Measurements from ENCODE around the gene NCKAP5L.

The NCKAP5L gene

GRCh38 chr12:49875115-49875720, 47.0 kb upstream of the NCKAP5L start:
- Histone ChIP-seq H3K4me1 (ENCODE audit: control insufficient read depth, low read length) (no peaks in the 10 kb centered on the region), H4K20me1 (ENCODE audit: control insufficient read depth, insufficient read depth, low read depth, low read length) (no peaks in the 10 kb centered on the region)

DNA sequence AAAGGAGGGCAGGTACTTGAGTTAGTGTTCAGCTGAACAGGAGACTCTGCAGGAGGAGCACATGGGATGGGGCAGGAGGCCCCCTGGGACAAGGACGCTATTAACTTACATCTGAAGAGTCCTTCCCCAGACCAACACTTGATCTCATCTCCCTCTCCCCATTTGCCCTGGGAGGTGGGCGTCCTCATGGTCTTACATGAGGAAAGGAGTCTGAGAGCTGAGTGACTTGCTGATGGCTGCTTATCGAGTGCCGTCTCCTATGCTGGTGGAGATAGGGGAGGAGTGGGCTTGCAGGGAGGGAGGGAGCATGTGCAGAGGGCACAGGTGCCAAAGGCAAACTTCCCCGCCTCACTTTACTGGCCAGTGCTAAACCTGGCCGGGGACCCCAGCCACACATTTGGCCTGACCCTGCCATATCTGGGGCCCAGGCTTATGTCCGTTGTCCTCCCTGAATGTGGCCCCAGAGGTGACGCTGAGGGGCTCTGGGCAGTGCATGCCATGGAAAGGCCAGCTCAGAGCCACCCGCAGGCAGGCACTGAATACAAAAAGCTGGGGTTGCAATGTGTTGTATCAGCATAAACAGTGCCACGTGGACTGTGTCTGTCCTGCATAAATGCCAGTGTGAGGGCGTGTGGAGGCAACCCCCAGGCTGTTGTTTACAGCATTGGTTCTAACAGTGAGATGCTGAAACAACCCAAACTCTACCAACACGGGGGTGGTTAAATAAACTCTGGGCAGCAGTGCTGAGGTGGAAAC, 46.1 kb upstream of the NCKAP5L start:
- Histone ChIP-seq H3K27ac (ENCODE audit: low read depth, low read length) (no peak overlapping the region), H4K20me1 (ENCODE audit: control insufficient read depth, insufficient read depth, low read depth, low read length) (no peaks in the 10 kb centered on the region), H3F3A (ENCODE audit: control insufficient read depth, insufficient read depth) (0 out of 2 replicates have a peak, but pooled peaks cover 3% of the 10 kb centered on the region), H3K9me3 (ENCODE audit: control insufficient read depth, insufficient read depth, low read length) (no peaks in the 10 kb centered on the region; the same call in 1 of the 2 replicates), H3K27me3 (ENCODE audit: control insufficient read depth, low read length) (no peaks in the 10 kb centered on the region), H3K4me2 (ENCODE audit: low read length) (no peak overlapping the region), H3K9me2 (replicated peaks; ENCODE audit: control insufficient read depth, low read length) (no peaks in the 10 kb centered on the region), H3K36me3 (ENCODE audit: control insufficient read depth, low read length) (no peaks in the 10 kb centered on the region), H3K4me3 (ENCODE audit: low read length) (no peak overlapping the region), H3K4me1 (ENCODE audit: control insufficient read depth, low read length) (no peaks in the 10 kb centered on the region), H3K79me2 (ENCODE audit: control insufficient read depth, low read length) (no peaks in the 10 kb centered on the region)
- TF ChIP-seq, protein P1, sequence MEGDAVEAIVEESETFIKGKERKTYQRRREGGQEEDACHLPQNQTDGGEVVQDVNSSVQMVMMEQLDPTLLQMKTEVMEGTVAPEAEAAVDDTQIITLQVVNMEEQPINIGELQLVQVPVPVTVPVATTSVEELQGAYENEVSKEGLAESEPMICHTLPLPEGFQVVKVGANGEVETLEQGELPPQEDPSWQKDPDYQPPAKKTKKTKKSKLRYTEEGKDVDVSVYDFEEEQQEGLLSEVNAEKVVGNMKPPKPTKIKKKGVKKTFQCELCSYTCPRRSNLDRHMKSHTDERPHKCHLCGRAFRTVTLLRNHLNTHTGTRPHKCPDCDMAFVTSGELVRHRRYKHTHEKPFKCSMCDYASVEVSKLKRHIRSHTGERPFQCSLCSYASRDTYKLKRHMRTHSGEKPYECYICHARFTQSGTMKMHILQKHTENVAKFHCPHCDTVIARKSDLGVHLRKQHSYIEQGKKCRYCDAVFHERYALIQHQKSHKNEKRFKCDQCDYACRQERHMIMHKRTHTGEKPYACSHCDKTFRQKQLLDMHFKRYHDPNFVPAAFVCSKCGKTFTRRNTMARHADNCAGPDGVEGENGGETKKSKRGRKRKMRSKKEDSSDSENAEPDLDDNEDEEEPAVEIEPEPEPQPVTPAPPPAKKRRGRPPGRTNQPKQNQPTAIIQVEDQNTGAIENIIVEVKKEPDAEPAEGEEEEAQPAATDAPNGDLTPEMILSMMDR (IDR thresholded peaks at IDR 0.05; ENCODE audit: low read depth, low read length, poor library complexity, severe bottlenecking): no peak
- TF ChIP-seq EZH2phosphoT487 (IDR thresholded peaks at IDR 0.05; ENCODE audit: borderline replicate concordance, low read length): no peak

More at GRCh38 chr12:49875115-49875720, 47.0 kb upstream of the NCKAP5L start:
- Histone ChIP-seq H3F3A (ENCODE audit: control insufficient read depth, insufficient read depth) (peaks cover 10% of the 10 kb centered on the region; the same call in 1 of the 2 replicates), H3K27ac (ENCODE audit: low read depth, low read length) (no peak overlapping the region), H3K36me3 (ENCODE audit: control insufficient read depth, low read length) (no peaks in the 10 kb centered on the region), H3K4me3 (ENCODE audit: low read length) (no peak overlapping the region), H3K9me2 (replicated peaks; ENCODE audit: control insufficient read depth, low read length) (no peaks in the 10 kb centered on the region), H3K79me2 (ENCODE audit: control insufficient read depth, low read length) (no peaks in the 10 kb centered on the region), H3K4me2 (ENCODE audit: low read length) (no peak overlapping the region), H3K27me3 (ENCODE audit: control insufficient read depth, low read length) (no peaks in the 10 kb centered on the region), H3K9me3 (ENCODE audit: control insufficient read depth, insufficient read depth, low read length) (peaks cover 6% of the 10 kb centered on the region)
- TF ChIP-seq EZH2phosphoT487 (IDR thresholded peaks at IDR 0.05; ENCODE audit: borderline replicate concordance, low read length): no peak
- TF ChIP-seq, protein P1 (IDR thresholded peaks at IDR 0.05; ENCODE audit: low read depth, low read length, poor library complexity, severe bottlenecking): no peak

DNA sequence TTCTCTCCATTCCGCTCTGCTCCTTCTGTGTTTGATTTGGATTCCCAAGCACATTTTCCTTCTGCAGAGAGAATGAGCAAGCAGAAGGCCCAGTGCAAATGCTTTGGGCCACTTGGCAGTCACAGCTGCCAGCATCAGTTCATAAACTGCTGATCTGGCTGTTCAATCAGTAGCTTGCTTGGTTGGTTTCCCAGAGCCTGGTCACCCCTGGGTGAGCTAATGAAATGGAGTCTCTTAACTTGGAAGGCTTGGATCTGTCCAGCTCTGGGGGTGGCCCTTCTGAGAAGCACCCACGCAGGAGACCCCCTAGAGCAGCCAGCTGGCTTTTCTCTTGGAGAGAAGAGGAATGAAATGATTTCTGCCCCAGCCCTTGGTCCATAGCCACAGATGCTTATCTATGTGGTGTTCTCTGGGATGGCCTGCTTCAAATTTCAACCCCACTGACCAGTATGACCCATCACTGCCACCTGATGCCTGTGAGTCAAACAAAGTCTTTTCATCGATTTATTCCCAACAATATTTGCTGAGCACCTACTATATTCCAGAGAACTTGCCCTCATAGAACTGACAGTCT, 45.2 kb upstream of the NCKAP5L start:
- H3K27ac ChIP-seq (ENCODE audit: low read depth, low read length): no peak overlapping the region
- H3K9me2 ChIP-seq (replicated peaks; ENCODE audit: control insufficient read depth, low read length): no peaks in the 10 kb centered on the region
- H3K27me3 ChIP-seq (ENCODE audit: control insufficient read depth, low read length): no peaks in the 10 kb centered on the region
- no peaks in the 10 kb centered on the region for H4K20me1 ChIP-seq (ENCODE audit: control insufficient read depth, insufficient read depth, low read depth, low read length)
- no peaks in the 10 kb centered on the region for H3K36me3 ChIP-seq (ENCODE audit: control insufficient read depth, low read length)
- no peaks in the 10 kb centered on the region for H3K4me1 ChIP-seq (ENCODE audit: control insufficient read depth, low read length)
- no peak for TF ChIP-seq EZH2phosphoT487 (IDR thresholded peaks at IDR 0.05; ENCODE audit: borderline replicate concordance, low read length)
- TF ChIP-seq, protein P1 (IDR thresholded peaks at IDR 0.05; ENCODE audit: low read depth, low read length, poor library complexity, severe bottlenecking): no peak
- H3K4me2 ChIP-seq (ENCODE audit: low read length): no peak overlapping the region
- 0 out of 2 replicates have a peak, but pooled peaks cover 3% of the 10 kb centered on the region for H3F3A ChIP-seq (ENCODE audit: control insufficient read depth, insufficient read depth)
- H3K9me3 ChIP-seq (ENCODE audit: control insufficient read depth, insufficient read depth, low read length): no peaks in the 10 kb centered on the region
- H3K4me3 ChIP-seq (ENCODE audit: low read length): no peak overlapping the region
- no peaks in the 10 kb centered on the region for H3K79me2 ChIP-seq (ENCODE audit: control insufficient read depth, low read length)
